Activated T-helper 1 cell treated with anti-CD3 and anti-CD28 coated beads, Interleukin-12 subunit alpha, Interleukin-12 subunit beta, Interleukin-2, Interleukin-4 antibody, amounts not matched to agents 30 ng/mL and 10 ng/mL and 1 ng/mL, durations not matched to agents 14 hours and 24 hours and 36 hours (primary cell): ENCODE results near the gene GAS2. TPM values are rescaled to one million over a fixed set of nuclear protein-coding genes. Genes with fewer than 3 reads are reported as not detected.
"Not testable (repeated sequence)": the region's sequence is repeated elsewhere in the genome, so short reads cannot be mapped to it uniquely, and the experiment has no call there.

Source experiments
- DNase-seq: peaks from one replicate; pipeline ENCODE4 v3.0.0; 2021; ENCODE audit warnings: low spot score
- H3K27ac Mint-ChIP-seq: one replicate; pipeline ENCODE4 v1.8.0; 2021; ENCODE audit warnings: mild to moderate bottlenecking, mixed read lengths
- H3K27me3 Mint-ChIP-seq: one replicate; pipeline ENCODE4 v1.8.0; 2022; ENCODE audit warnings: mild to moderate bottlenecking, moderate library complexity, mixed read lengths; ENCODE audit not compliant: insufficient read depth
- H3K36me3 Mint-ChIP-seq: one replicate; pipeline ENCODE4 v1.8.0; 2021; ENCODE audit warnings: low read depth, mixed read lengths
- H3K4me1 Mint-ChIP-seq: one replicate; pipeline ENCODE4 v1.8.0; 2021; ENCODE audit warnings: low read depth, mixed read lengths
- H3K4me3 Mint-ChIP-seq: one replicate; pipeline ENCODE4 v1.8.0; 2021; ENCODE audit warnings: mild to moderate bottlenecking, moderate library complexity, mixed read lengths
- H3K9me3 Mint-ChIP-seq: one replicate; pipeline ENCODE4 v1.8.0; 2021; ENCODE audit warnings: mixed read lengths
- intact Hi-C: fragments of 100-400 bp; cut with micrococcal nuclease; formaldehyde crosslinking; loops from one replicate; pipeline ENCODE4 v1.15.1; 2024
- total RNA-seq: library from RNA; stranded (reverse); gene quantifications from 2 replicates; pipeline ENCODE4 v1.2.3, GENCODE V29; 2022

The GAS2 gene
- total RNA-seq = 2.0 and 2.1 TPM in 2 replicates

DNA sequence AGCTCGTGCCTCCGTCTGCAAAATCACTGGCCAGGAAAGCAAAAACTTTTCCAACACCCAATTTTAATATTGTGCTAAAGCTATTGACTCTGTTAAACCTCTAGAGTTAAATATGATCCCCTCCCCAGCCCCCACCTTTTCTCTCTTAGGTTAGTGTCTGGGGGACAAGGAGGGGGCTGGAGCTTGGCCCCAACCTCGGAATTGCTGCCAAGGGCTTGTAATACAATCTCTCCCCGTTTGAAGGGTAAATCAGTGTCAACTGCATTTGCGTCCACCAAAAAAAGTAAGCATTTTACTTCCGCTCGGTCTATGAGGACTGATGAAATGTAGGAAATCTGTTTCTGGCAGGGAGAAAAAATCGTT, at the start of gene GAS2:
Gene GAS2, plus strand, starts transcription at position 287 of the 363 bp plus-strand sequence. CDS start 8,259 bp downstream, outside the sequence.
- H3K27ac Mint-ChIP-seq = no peak within 1 kb of the TSS
- H3K36me3 Mint-ChIP-seq = no peaks in the 10 kb centered on the region
- H3K27me3 Mint-ChIP-seq = peaks cover 47% of the 10 kb centered on the region
- peak within 1 kb of the TSS; percentile 78 for H3K4me3 Mint-ChIP-seq
- no peaks in the 10 kb centered on the region for H3K9me3 Mint-ChIP-seq
- intact Hi-C loops = loop anchor here (2.0 to 10.0 kb wide), 3 partner anchors 36 to 332 kb away; partner anchors contain the start of genes FANCF and SLC17A6
- H3K4me1 Mint-ChIP-seq = peaks cover 28% of the 10 kb centered on the region
- DNase-seq = no peak

DNA sequence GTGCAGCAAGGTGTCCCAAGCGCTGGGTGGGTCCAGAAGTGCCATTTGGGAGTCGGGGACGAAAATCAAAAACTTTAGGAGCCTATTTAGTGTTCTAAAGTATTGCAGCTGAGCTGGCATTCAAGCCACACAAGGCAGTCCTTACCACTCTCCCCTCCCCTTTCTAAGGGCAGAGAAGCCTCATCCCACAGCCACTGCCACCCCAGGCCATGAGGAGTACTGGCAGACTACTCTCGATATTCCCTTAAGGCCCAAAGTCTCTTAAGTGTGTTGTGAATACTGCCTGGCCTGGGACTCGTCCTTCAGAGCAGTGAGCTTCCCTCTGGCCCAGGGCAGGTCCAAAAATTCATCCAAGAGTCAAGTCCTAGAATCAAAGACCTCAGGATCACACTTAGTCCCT, 48.5 kb upstream of the GAS2 start:
- intact Hi-C loops = no loop called here
- Mint-ChIP-seq H3K9me3 (peaks cover 3% of the 10 kb centered on the region), H3K27me3 (peaks cover 9% of the 10 kb centered on the region), H3K4me1 (peaks cover 11% of the 10 kb centered on the region), H3K27ac (no peak overlapping the region), H3K4me3 (no peak overlapping the region), H3K36me3 (peaks cover 22% of the 10 kb centered on the region)
- DNase-seq = no peak

DNA sequence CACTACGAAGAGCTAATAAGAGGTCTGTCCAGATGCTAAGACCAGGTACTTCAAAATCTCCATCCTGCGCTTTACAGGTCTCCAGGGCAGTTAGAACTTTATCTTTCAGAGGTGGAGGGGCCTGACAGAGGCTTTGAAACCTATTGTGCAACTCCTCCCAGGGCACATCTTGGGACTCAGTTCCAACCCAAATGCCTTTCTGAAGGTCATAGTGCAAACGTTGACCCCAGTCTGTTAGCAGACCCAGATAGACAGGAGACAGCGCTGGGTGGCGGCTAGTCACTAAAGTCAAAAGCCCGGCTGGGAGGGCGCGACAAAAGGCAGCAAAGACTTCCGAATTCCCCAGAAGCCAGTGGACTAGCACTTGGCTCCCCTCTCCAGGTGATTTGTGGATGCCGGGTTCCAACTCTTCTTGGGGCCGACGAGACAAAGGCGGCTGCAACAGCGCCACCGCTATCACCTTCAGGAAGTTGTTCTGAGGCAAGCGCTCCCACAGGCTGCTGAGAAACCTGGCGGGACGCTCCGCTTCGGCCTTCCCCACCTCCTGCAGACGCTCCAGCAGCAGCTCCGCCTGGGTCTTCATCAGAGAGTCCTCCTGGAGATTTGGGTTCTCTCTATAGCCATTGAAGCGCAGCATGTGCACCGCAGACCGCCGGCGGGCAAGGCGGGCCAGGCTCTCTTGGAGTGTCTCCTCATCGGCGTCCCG, 41.5 kb upstream of the GAS2 start:
- H3K27me3 Mint-ChIP-seq = no peaks in the 10 kb centered on the region

DNA sequence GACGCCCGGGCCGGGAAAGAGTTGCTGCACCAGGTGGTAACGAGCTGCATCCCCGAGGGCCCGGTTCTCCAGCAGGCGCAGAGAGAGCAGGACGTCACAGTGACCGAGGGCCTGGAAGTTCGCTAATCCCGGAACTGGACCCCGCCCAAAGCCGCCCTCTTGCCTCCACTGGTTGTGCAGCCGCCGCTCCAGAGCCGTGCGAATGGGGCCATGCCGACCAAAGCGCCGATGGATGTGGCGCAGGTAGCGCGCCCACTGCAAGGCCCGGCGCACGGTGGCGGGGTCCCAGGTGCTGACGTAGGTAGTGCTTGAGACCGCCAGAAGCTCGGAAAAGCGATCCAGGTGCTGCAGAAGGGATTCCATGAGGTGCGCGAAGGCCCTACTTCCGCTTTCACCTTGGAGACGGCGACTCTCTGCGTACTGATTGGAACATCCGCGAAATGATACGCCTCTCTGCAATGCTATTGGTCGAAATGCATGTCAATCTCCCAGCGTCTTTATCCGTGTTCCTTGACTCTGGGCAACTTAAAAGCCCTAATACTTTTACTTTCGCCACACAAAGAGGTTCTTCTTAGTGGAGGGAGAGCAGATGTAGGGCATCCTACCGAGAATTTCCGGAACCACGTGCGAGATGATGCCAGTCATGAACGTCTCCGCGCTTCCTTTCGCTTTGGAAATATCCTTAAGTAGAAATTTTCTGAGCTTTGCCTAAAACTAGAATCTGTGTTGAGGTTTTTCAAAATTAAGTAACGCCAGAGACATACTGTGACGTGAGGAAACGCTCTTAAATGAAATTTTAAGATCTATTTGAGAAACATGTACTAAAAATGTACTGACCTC, 40.7 kb upstream of the GAS2 start, which contains the start of gene FANCF:
Gene FANCF, minus strand, starts transcription at position 376 of the 840 bp plus-strand sequence. Its CDS starts 13 bp downstream, at position 363.
- Mint-ChIP-seq H3K36me3 (peaks cover 17% of the 10 kb centered on the region), H3K4me1 (peaks cover 31% of the 10 kb centered on the region), H3K9me3 (no peaks in the 10 kb centered on the region), H3K4me3 (peak within 1 kb of the TSS; percentile 99), H3K27me3 (no peaks in the 10 kb centered on the region), H3K27ac (peak within 1 kb of the TSS; percentile 98)
- peak; percentile 92 for DNase-seq
- intact Hi-C loops = loop anchor here (1.0 to 2.0 kb wide), 4 partner anchors 41 to 204 kb away; partner anchors contain the start of genes GAS2 and SVIP

More for the DNA sequence above, 41.5 kb upstream of the GAS2 start:
- H3K4me1 Mint-ChIP-seq = peaks cover 34% of the 10 kb centered on the region
- H3K36me3 Mint-ChIP-seq = peaks cover 22% of the 10 kb centered on the region
- H3K27ac Mint-ChIP-seq = peak overlapping the region; percentile 98
- peak overlapping the region; percentile 99 for H3K4me3 Mint-ChIP-seq
- peaks cover 2% of the 10 kb centered on the region for H3K9me3 Mint-ChIP-seq
- peak; percentile 49 for DNase-seq
- intact Hi-C loops = loop anchor here (1.0 to 2.0 kb wide), 4 partner anchors 42 to 204 kb away; partner anchors contain the start of genes GAS2 and SVIP

DNA sequence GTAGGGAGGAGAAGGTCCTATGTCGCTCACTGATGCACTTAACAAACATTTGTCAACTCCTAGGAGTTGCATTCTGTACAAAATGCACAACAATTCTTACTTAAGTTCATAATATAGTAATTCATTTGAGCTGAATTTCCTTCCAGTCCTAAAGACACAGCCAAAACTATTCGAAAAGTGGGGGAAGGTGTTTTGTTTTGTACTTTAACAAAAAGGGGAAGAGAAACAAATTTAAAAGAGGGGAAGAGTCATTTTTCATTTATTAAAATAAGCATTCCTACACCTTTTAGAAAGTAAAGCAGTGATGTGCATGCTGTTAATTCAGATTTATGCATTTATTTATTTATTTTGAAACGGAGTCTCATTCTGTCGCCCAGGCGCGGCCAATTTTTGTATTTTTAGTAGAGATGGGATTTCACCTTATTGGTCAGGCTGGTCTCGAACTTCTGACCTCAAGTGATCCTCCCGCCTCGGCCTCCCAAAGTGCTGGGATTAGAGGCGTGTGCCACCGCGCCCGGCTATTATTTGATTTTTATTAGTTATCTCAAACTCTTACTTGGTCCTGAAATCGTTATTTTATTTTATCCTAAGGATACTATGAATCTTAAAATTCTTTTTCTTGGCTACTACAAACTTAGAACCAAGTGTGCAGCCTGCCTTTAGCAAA, 39.7 kb upstream of the GAS2 start:
- Mint-ChIP-seq H3K9me3 (no peaks in the 10 kb centered on the region), H3K4me3 (no peak overlapping the region), H3K27ac (no peak overlapping the region), H3K36me3 (peaks cover 9% of the 10 kb centered on the region), H3K27me3 (no peaks in the 10 kb centered on the region), H3K4me1 (peaks cover 31% of the 10 kb centered on the region)
- no peak for DNase-seq
- intact Hi-C loops = no loop called here

DNA sequence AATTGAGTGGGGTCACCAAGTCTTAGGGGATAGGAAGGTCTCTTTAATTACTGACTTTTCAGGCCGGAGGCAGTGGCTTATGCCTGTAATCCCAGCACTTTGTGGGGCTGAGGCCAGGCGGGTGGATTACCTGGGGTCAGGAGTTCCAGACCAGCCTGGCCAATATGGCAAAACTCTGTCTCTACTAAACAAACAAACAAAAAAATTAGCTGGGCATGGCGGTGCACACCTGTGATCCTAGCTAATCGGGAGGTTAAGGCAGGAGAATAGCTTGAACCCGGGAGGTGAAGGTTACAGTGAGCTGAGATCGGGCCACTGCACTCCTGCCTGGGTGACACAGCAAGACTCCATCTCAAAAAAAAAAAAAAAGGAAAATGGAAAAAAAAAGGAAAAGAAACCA, 39.0 kb upstream of the GAS2 start:
- Mint-ChIP-seq H3K27ac (no peak overlapping the region), H3K4me3 (no peak overlapping the region), H3K9me3 (no peaks in the 10 kb centered on the region), H3K36me3 (peaks cover 7% of the 10 kb centered on the region), H3K4me1 (peaks cover 29% of the 10 kb centered on the region), H3K27me3 (no peaks in the 10 kb centered on the region)
- intact Hi-C loops = no loop called here
- no peak for DNase-seq

DNA sequence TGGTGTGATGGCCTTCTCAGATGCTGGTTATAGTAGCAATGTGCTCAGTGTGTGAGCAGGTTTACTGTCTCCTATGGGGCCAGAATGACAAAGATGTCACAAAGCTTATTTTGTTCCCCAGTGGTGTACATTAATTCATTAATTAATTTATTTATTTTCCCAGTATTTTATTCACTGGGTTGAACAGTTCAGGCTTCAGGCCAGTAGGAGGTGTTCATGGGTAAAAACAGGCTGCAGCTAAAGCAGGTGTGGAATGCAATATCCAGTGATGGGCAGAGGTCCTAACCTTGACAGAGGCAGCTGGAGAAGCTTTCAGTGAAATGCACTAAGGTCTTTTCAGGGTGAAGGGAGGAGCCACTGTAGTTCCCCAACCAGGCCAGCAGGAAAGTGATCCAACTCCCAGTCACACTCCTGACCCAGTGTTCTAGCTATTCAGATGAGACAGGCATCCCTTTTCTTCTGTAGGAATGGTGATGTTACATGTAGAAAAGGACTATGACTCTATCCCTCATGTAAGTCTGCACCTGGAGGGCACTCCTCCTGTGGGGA, 33.0 kb upstream of the GAS2 start:
- DNase-seq = no peak
- intact Hi-C loops = no loop called here
- H3K27me3 Mint-ChIP-seq = no peaks in the 10 kb centered on the region
- no peaks in the 10 kb centered on the region for H3K36me3 Mint-ChIP-seq
- no peaks in the 10 kb centered on the region for H3K4me1 Mint-ChIP-seq
- H3K4me3 Mint-ChIP-seq = no peak overlapping the region
- H3K27ac Mint-ChIP-seq = no peak overlapping the region
- no peaks in the 10 kb centered on the region for H3K9me3 Mint-ChIP-seq

DNA sequence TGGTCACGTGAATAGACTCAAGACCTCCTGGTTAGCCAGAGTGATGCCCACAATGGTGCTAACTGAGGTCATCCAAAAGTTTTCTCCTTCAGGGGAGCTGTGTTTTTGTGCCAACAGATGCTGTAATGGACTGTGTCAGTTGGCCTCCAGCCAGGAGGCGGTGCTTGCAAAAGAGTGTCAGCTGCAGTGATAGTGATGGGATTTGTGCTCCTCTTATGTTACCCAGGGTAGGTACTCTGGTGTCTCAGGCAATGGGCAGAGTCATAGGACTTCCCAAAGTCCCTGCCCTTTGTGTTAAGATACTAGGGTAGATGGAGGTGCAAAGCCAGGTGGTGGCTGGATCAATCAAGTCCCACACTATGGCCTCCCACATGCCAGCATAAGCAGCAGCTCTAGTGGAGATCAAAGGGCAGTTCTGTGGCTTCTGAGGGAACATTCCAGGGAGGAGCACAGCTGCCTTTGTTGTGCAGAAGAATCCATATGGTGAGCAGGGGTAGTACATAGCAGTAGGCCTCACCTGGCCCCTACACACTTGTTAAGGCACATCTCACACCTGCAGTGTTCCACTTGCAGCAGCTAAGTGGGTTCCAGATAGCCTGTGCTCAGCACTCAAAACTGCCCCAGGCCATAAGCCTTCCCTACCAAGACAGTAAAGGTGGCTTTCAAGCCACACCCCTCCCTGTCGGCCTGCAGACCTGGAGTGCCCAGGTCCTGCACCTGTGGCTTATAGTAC, 31.3 kb upstream of the GAS2 start:
- DNase-seq = no peak
- no peaks in the 10 kb centered on the region for H3K27me3 Mint-ChIP-seq
- H3K36me3 Mint-ChIP-seq = no peaks in the 10 kb centered on the region
- H3K4me1 Mint-ChIP-seq = no peaks in the 10 kb centered on the region
- H3K9me3 Mint-ChIP-seq = no peaks in the 10 kb centered on the region
- intact Hi-C loops = no loop called here
- no peak overlapping the region for H3K27ac Mint-ChIP-seq
- H3K4me3 Mint-ChIP-seq = no peak overlapping the region

DNA sequence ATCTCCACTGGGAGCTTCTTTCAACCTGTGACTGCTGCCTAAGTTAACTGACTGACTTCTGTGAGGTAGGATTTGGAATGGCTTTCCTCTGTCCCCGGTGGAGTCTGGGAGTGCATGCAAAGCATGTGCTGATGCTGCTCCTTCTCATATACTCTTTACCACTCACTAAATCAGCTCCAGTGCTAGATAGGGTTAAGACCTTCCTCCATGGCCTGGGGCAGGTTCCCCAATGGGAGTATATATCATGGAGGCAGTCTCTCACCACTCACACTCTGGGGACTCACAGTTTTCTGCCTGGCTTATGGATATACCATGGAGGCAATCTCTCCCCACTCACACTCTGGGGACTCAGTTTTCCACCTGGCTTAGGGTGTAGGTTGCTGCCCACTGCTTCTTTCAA, 30.7 kb upstream of the GAS2 start:
- H3K4me1 Mint-ChIP-seq = no peaks in the 10 kb centered on the region
- no peak for DNase-seq
- H3K27me3 Mint-ChIP-seq = no peaks in the 10 kb centered on the region
- intact Hi-C loops = no loop called here
- H3K9me3 Mint-ChIP-seq = no peaks in the 10 kb centered on the region
- H3K4me3 Mint-ChIP-seq = no peak overlapping the region
- no peaks in the 10 kb centered on the region for H3K36me3 Mint-ChIP-seq
- H3K27ac Mint-ChIP-seq = no peak overlapping the region

DNA sequence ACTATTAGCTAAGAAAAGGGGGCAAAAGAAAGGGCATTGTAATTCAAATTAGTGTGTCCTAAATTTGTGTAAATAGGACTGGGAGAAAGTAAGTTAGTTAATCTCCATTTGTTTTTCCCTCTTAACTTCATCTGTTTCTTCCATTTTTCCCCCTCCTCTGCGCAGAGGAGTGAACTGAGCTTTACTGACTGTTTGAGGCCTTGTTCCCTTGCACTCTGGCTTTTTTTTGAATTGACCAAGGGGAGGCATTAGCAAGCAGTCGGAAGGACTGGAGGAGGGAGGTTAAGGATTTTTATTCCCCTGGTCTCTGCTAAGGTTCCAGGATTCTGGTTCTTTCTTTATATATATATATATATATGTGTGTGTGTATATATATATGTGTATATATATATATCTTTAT, 25.5 kb upstream of the GAS2 start:
- H3K27ac Mint-ChIP-seq = no peak overlapping the region
- intact Hi-C loops = no loop called here
- no peaks in the 10 kb centered on the region for H3K9me3 Mint-ChIP-seq
- no peaks in the 10 kb centered on the region for H3K27me3 Mint-ChIP-seq
- H3K4me3 Mint-ChIP-seq = no peak overlapping the region
- DNase-seq = no peak
- no peaks in the 10 kb centered on the region for H3K4me1 Mint-ChIP-seq
- H3K36me3 Mint-ChIP-seq = no peaks in the 10 kb centered on the region

DNA sequence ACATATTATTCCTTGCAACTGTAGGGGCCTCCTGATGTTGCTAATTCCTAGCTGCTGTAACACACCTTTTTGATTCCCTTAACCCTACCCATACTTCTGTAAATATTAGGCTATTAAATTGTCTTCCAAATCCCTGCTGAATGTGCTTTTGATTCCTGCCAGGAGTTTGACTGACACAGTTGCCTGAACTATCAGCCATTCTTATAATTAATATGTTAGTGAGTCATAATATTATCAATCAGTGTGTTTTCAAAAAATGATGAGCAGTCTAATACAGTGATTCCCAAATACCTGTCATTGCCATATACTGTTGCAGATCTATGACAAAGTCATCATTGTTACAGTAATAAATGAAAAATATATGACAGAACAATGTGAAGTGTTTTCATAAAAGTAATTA, 24.9 kb upstream of the GAS2 start:
- H3K27me3 Mint-ChIP-seq = no peaks in the 10 kb centered on the region
- intact Hi-C loops = no loop called here
- DNase-seq = no peak
- no peak overlapping the region for H3K4me3 Mint-ChIP-seq
- H3K27ac Mint-ChIP-seq = no peak overlapping the region
- no peaks in the 10 kb centered on the region for H3K36me3 Mint-ChIP-seq
- no peaks in the 10 kb centered on the region for H3K9me3 Mint-ChIP-seq
- H3K4me1 Mint-ChIP-seq = no peaks in the 10 kb centered on the region

DNA sequence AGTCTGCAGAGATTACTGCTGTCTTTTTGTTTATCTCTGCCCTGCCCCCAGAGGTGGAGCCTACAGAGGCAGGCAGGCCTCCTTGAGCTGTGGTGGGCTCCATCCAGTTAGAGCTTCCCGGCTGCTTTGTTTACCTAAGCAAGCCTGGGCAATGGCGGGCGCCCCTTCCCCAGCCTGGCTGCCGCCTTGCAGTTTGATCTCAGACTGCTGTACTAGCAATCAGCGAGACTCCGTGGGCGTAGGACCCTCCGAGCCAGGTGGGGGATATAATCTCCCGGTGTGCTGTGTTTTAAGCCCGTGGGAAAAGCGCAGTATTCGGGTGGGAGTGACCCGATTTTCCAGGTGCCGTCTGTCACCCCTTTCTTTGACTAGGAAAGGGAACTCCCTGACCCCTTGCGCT, 14.1 kb upstream of the GAS2 start:
- H3K4me3 Mint-ChIP-seq, intact Hi-C loops, DNase-seq, H3K36me3 Mint-ChIP-seq, H3K9me3 Mint-ChIP-seq, H3K27me3 Mint-ChIP-seq, H3K27ac Mint-ChIP-seq: not testable (repeated sequence)
- peaks cover 14% of the 10 kb centered on the region for H3K4me1 Mint-ChIP-seq
